Endothelial cell of umbilical vein (primary cell): ENCODE measurements around the gene PLEKHD1. TPM values are rescaled to one million over a fixed set of nuclear protein-coding genes. Genes with fewer than 3 reads are reported as not detected.

Experiments
- BruUV-seq: library from RNA; stranded (reverse); fragments of 400-500 nt; replicated peaks from 2 replicates; lab custom pipeline; 2021; lab: Mats Ljungman, UMichigan
- CTCF ChIA-PET: fragments of 300-600, 350-600 bp; sonication (Branson Sonifier 250); formaldehyde crosslinking; loops from one replicate; lab custom pipeline; 2021; ENCODE audit warnings: antibody characterized with exemption, inconsistent platforms; lab: Charles Lee
- POLR2A ChIA-PET: fragments of 300-600, 350-600 bp; sonication (Branson Sonifier 250); formaldehyde crosslinking; loops from one replicate; lab custom pipeline; 2021; ENCODE audit warnings: antibody characterized with exemption, inconsistent platforms; lab: Charles Lee
- DNase-seq: peaks from one replicate; pipeline ENCODE4 v3.0.0-alpha.2; 2011; ENCODE audit warnings: low read depth, low spot score
- FAIRE-seq: peaks from 2 replicates; lab custom pipeline; 2011; peaks lifted over from hg19 to GRCh38; lab: Jason Lieb, UNC
- H2AFZ ChIP-seq: 2 replicates; pipeline ENCODE4 v1.6.0; 2012; ENCODE audit warnings: low read depth, low read length, control low read depth, inconsistent platforms
- H3K27ac ChIP-seq: 2 replicates; pipeline ENCODE4 v1.5.1; 2011; ENCODE audit warnings: low read depth, mild to moderate bottlenecking, control low read depth, low read length, moderate library complexity; ENCODE audit not compliant: insufficient read depth
- H3K27me3 ChIP-seq, 2 experiments: 2 replicates each; pipeline versions ENCODE4 v1.6.0 to v1.6.1; 2011; ENCODE audit warnings: low read length in 2 of 2, mixed read lengths in 1 of 2; ENCODE audit not compliant: control insufficient read depth in 2 of 2, insufficient read depth in 2 of 2
- H3K36me3 ChIP-seq, 2 experiments: 2 replicates in 1 of 2; 3 replicates in 1 of 2; pipeline ENCODE4 v1.5.1; 2011; ENCODE audit warnings: low read length in 2 of 2, mild to moderate bottlenecking in 1 of 2, moderate library complexity in 1 of 2; ENCODE audit not compliant: control insufficient read depth in 2 of 2, insufficient read depth in 2 of 2; ENCODE audit errors: extremely low read depth in 1 of 2
- H3K4me1 ChIP-seq: 3 replicates; pipeline ENCODE4 v1.5.1; 2011; ENCODE audit warnings: mild to moderate bottlenecking, low read length; ENCODE audit not compliant: control insufficient read depth, insufficient read depth; ENCODE audit errors: extremely low read depth
- H3K4me2 ChIP-seq: 2 replicates; pipeline ENCODE4 v1.6.1; 2011; ENCODE audit warnings: low read length, control low read depth, mixed read lengths; ENCODE audit not compliant: insufficient read depth
- H3K4me3 ChIP-seq, 3 experiments: fragments of 200-600 bp in 1 of 3; sonication (generic), shearing (Covaris generic) in 1 of 3; replicated peaks in 1 of 3; 2 replicates each; pipeline ENCODE4 v1.5.1; 2011 to 2016; ENCODE audit warnings: control low read depth in 3 of 3, low read length in 3 of 3, mild to moderate bottlenecking in 2 of 3, inconsistent platforms in 1 of 3, low read depth in 1 of 3, moderate library complexity in 1 of 3; ENCODE audit not compliant: insufficient read depth in 1 of 3
- H3K79me2 ChIP-seq: 2 replicates; pipeline ENCODE4 v1.6.0; 2012; ENCODE audit warnings: low read length, inconsistent platforms; ENCODE audit not compliant: control insufficient read depth, insufficient read depth
- H3K9ac ChIP-seq: replicated peaks from 2 replicates; pipeline ENCODE3; 2011; ENCODE audit warnings: low read length, control low read depth; ENCODE audit not compliant: insufficient read depth; ENCODE audit errors: extremely low read depth
- H3K9me1 ChIP-seq: replicated peaks from 3 replicates; pipeline ENCODE4 v1.6.0; 2011; ENCODE audit warnings: mild to moderate bottlenecking, low read length; ENCODE audit not compliant: control insufficient read depth, insufficient read depth; ENCODE audit errors: extremely low read depth
- H3K9me3 ChIP-seq: replicated peaks from 2 replicates; pipeline ENCODE4 v1.5.1; 2012; ENCODE audit warnings: low read length, inconsistent platforms; ENCODE audit not compliant: control insufficient read depth, insufficient read depth
- H4K20me1 ChIP-seq: replicated peaks from 2 replicates; pipeline ENCODE3; 2011; ENCODE audit warnings: mild to moderate bottlenecking, low read length; ENCODE audit not compliant: control insufficient read depth, insufficient read depth; ENCODE audit errors: extremely low read depth
- CTCF ChIP-seq, 2 donors: IDR thresholded peaks; 1 replicate in 1 of 2; 2 replicates in 1 of 2; pipeline ENCODE4 v1.5.1; 2011; ENCODE audit warnings: low read length in 2 of 2, mild to moderate bottlenecking in 2 of 2, moderate library complexity in 2 of 2, control low read depth in 1 of 2, inconsistent platforms in 1 of 2, low read depth in 1 of 2; ENCODE audit not compliant: insufficient read depth in 1 of 2; ENCODE audit errors: extremely low read depth in 1 of 2
- EZH2 ChIP-seq: IDR thresholded peaks from 2 replicates; pipeline ENCODE4 v1.6.1; 2012; ENCODE audit warnings: borderline replicate concordance, low read depth, mild to moderate bottlenecking, moderate library complexity, low read length, inconsistent platforms; ENCODE audit not compliant: severe bottlenecking
- FOS ChIP-seq: IDR thresholded peaks from 2 replicates; pipeline ENCODE4 v1.6.1; 2011; ENCODE audit warnings: mild to moderate bottlenecking, low read length, moderate library complexity, borderline replicate concordance; ENCODE audit not compliant: insufficient read depth
- GATA2 ChIP-seq: IDR thresholded peaks from 2 replicates; pipeline ENCODE4 v1.7.0; 2011; ENCODE audit warnings: low read depth, mild to moderate bottlenecking, moderate library complexity, mixed read lengths, low read length; ENCODE audit not compliant: insufficient read length, insufficient read depth
- JUN ChIP-seq: IDR thresholded peaks from 2 replicates; pipeline ENCODE4 v1.6.1; 2011; ENCODE audit warnings: borderline replicate concordance, low read depth; ENCODE audit not compliant: insufficient read length, insufficient read depth
- MYC ChIP-seq: IDR thresholded peaks from one replicate; pipeline ENCODE4 v1.6.1; 2011; ENCODE audit warnings: mild to moderate bottlenecking, low read depth, low read length
- POLR2A ChIP-seq: IDR thresholded peaks from 2 replicates; pipeline ENCODE4 v1.6.1; 2012; ENCODE audit warnings: low read depth, mild to moderate bottlenecking, control low read depth, low read length
- POLR2AphosphoS5 ChIP-seq: IDR thresholded peaks from 2 replicates; pipeline ENCODE4 v1.6.1; 2012; ENCODE audit warnings: low read depth, mild to moderate bottlenecking, control low read depth, low read length, moderate library complexity; ENCODE audit not compliant: insufficient read depth
- dilution Hi-C: fragments of 300-500 bp; cut with MboI; formaldehyde crosslinking; loops from one replicate; pipeline ENCODE4 v1.15.0; 2019; ENCODE audit warnings: low sequenced_read_pairs; ENCODE audit not compliant: extremely low pct_ligation_motif_present
- intact Hi-C: fragments of 100-400 bp; cut with micrococcal nuclease; formaldehyde crosslinking; loops from one replicate; pipeline ENCODE4 v1.10.0; 2022
- polyA plus RNA-seq, 4 experiments: library from polyadenylated mRNA; depleted of rRNA in 3 of 4; stranded (reverse) in 3 of 4; unstranded in 1 of 4; fragments of >200 nt; gene quantifications; 2 replicates each; pipeline versions ENCODE4 v1.2.1 to v1.2.3, GENCODE V29; 2011 to 2012; ENCODE audit warnings: missing spikeins in 1 of 4
- total RNA-seq: library from RNA; stranded (reverse); gene quantifications from 2 replicates; pipeline ENCODE4 v1.2.3, GENCODE V29; 2021
- TF ChIP-seq, protein P1 (sequence below): IDR thresholded peaks from 2 replicates; pipeline ENCODE4 v1.6.1; 2011; ENCODE audit not compliant: insufficient read depth, insufficient read length

The PLEKHD1 gene
- total and polyA plus RNA-seq, 2 donors (not counting 3 experiments of a cell fraction or from before 2014, with no cell fraction given): 0.01 TPM; not detected in 1

- Histone ChIP-seq H2AFZ (no peak overlapping the region), H3K4me2 (no peak overlapping the region), H4K20me1 (no peaks in the 10 kb centered on the region), H3K79me2 (no peaks in the 10 kb centered on the region), H3K27ac (no peak overlapping the region), H3K27me3 (no peaks in the 10 kb centered on the region), H3K4me1 (peaks cover 3% of the 10 kb centered on the region), H3K9me1 (no peaks in the 10 kb centered on the region), H3K9ac (no peak overlapping the region), H3K4me3 (no peak overlapping the region), H3K9me3 (no peaks in the 10 kb centered on the region), H3K36me3 (peaks cover 2 to 15% of the 10 kb centered on the region in 2 experiments)
- ChIA-PET CTCF (interaction anchor here (2.1 to 3.0 kb wide), 5 partner anchors 9 to 328 kb away, joined by 8 to 59 read pairs (median 19); partner anchors contain the start of genes ERH and SLC39A9), POLR2A (interaction anchor here (1.1 kb wide), 1 partner anchor 60 kb away, joined by 4 read pairs; the partner anchor contains the start of genes ERH and SLC39A9)
- intact Hi-C loops (no loop called here), dilution Hi-C loops (no loop called here)
- FAIRE-seq (no peak), DNase-seq (no peak)
- BruUV-seq: no TSS peak
- TF ChIP-seq CTCF (IDR thresholded peaks at IDR 0.05; ENCODE audit: extremely low read depth in 1 of 2, insufficient read depth in 1 of 2, low read depth in 1 of 2, low read length in 2 of 2): no peak
These were observed 26.2 kb upstream of the PLEKHD1 start for GRCh38 chr14:69458350-69458749.

- Histone ChIP-seq H3K4me2 (no peak overlapping the region), H2AFZ (no peak overlapping the region), H3K27me3 (no peaks in the 10 kb centered on the region), H3K27ac (no peak overlapping the region), H3K9ac (no peak overlapping the region), H3K4me3 (no peak overlapping the region), H3K9me3 (no peaks in the 10 kb centered on the region), H4K20me1 (no peaks in the 10 kb centered on the region), H3K36me3 (peaks cover 2 to 15% of the 10 kb centered on the region in 2 experiments), H3K4me1 (peaks cover 5% of the 10 kb centered on the region), H3K79me2 (no peaks in the 10 kb centered on the region), H3K9me1 (no peaks in the 10 kb centered on the region)
- dilution Hi-C loops: no loop called here
- ChIA-PET POLR2A (interaction anchor here (1.1 kb wide), 1 partner anchor 61 kb away, joined by 4 read pairs; the partner anchor contains the start of genes ERH and SLC39A9), CTCF (interaction anchor here (0.6 to 3.0 kb wide), 14 partner anchors 9 to 329 kb away, joined by 3 to 59 read pairs (median 8); partner anchors contain the start of genes ERH and SLC39A9)
- DNase-seq (no peak), FAIRE-seq (no peak)
- intact Hi-C loops: no loop called here
- TSS peak; percentile 21 for BruUV-seq
- TF ChIP-seq EZH2 (no peak), POLR2A (no peak), GATA2 (no peak), POLR2AphosphoS5 (no peak), JUN (no peak), FOS (no peak), MYC (no peak)
- TF ChIP-seq, protein P1, sequence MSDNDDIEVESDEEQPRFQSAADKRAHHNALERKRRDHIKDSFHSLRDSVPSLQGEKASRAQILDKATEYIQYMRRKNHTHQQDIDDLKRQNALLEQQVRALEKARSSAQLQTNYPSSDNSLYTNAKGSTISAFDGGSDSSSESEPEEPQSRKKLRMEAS: no peak
These were observed 25.4 kb upstream of the PLEKHD1 start for GRCh38 chr14:69459122-69459521.
